Ectodermal cell (in vitro differentiated cells): Measurements from ENCODE around the gene KRTAP1-4.
"Not testable (repeated sequence)": the region's sequence is repeated elsewhere in the genome, so short reads cannot be mapped to it uniquely, and the experiment has no call there.

Experiments
- H3K27ac ChIP-seq: 2 replicates; pipeline ENCODE4 v1.7.0; 2013; ENCODE audit warnings: mild to moderate bottlenecking, low read depth, low read length; ENCODE audit not compliant: insufficient read depth, poor library complexity, severe bottlenecking
- H3K27me3 ChIP-seq: 2 replicates; pipeline ENCODE4 v1.7.0; 2013; ENCODE audit warnings: mild to moderate bottlenecking, low read length; ENCODE audit not compliant: insufficient read depth, control insufficient read depth, poor library complexity, severe bottlenecking
- H3K36me3 ChIP-seq: one replicate; pipeline ENCODE4 v1.7.0; 2013; ENCODE audit warnings: low read length; ENCODE audit not compliant: control insufficient read depth, insufficient read depth
- H3K4me1 ChIP-seq: one replicate; pipeline ENCODE4 v1.7.0; 2013; ENCODE audit warnings: low read length; ENCODE audit not compliant: control insufficient read depth, insufficient read depth
- H3K4me3 ChIP-seq: 2 replicates; pipeline ENCODE4 v1.7.0; 2013; ENCODE audit warnings: low read depth, low read length, control low read depth; ENCODE audit not compliant: insufficient read depth
- H3K9me3 ChIP-seq: 2 replicates; pipeline ENCODE4 v1.7.0; 2013; ENCODE audit warnings: mild to moderate bottlenecking, low read length, moderate library complexity; ENCODE audit not compliant: control insufficient read depth
- WGBS, 2 experiments: methylation state at CpG; one replicate each; pipeline ENCODE4 v1.1.7; 2013; ENCODE audit warnings: missing lambda C conversion rate in 2 of 2; 5-methylcytosine and 5-hydroxymethylcytosine counted together

The KRTAP1-4 gene

DNA sequence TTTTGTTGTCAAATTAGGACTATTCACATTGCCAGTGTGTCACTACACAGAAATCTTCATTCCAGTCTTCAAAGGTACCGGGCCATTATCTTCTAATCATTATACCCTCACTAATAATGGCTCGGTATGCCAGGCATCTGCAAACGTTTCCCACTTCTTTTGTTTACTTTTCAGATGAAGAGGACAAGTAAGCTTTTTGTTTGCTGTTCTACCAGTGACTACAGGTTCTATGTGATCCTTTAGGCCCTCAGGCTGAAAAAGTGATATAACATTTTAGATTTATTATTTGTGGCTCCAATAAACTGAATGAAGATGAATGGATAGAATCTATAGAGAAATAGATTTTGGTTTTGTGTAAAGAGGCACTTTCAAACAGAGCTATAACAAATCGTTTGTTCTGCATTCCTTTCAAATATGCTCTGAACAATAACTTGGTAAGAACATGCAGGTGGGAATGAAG lies 20.7 kb downstream of the KRTAP1-4 start:
- peaks cover 6% of the 10 kb centered on the region for H3K4me1 ChIP-seq
- no peak overlapping the region for H3K4me3 ChIP-seq
- 66 to 72% methylated on average over 4 of the region's 4 CpGs for WGBS, 2 experiments
- H3K9me3 ChIP-seq, result no peaks in the 10 kb centered on the region
- H3K27me3 ChIP-seq, result no peaks in the 10 kb centered on the region
- no peaks in the 10 kb centered on the region for H3K36me3 ChIP-seq
- no peak overlapping the region for H3K27ac ChIP-seq

DNA sequence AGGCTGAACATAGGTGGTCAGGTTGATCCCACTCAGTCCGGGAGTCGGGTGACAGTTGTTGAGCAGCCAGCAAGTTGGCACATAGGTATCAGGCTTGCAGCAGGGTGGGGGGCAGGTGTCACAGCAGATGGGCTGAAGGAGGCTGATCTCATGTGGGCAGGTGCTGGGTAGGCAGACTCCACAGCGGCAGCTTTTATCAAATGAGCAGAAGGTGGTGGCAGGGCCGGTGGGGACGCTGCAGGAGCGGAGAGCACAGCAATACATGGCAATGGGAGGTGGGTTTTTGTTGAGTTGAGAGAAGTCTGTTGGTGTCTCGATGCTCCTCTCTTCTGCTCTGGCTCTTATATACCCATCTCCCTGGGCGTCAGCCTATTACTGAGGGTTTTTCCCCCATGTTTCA lies 21.2 kb downstream of the KRTAP1-4 start, which contains the start of gene KRTAP3-1:
Gene KRTAP3-1, minus strand, starts transcription at position 318 of the 400 bp plus-strand sequence. Its CDS starts 54 bp downstream, at position 264.
- H3K4me3 ChIP-seq, result no peak within 1 kb of the TSS
- 91 to 95% methylated on average over 6 to 7 of the region's 8 CpGs for WGBS, 2 experiments

DNA sequence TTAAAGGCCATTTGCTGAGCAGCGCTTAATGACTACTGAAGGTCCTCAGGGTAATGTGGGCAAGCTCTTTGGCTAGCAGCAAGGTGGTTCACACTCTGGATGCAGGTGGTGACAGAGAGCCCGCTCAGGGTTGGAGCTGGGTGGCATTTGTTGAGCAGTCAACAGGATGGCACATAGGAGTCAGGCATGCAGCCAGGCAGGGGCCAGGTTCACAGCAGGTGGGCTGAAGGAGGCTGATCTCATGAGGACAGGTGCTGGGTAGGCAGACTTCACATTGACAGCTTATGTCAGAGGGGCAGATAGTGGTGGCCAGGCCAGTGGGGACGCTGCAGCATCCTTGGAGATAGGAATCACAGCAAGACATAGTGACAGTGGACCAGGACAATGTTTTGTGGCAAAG lies 25.6 kb downstream of the KRTAP1-4 start:
- WGBS, 2 experiments, result 94 to 98% methylated on average over 3 of the region's 3 CpGs
- no peak overlapping the region for H3K27ac ChIP-seq
- H3K4me3 ChIP-seq, result no peak overlapping the region
- H3K27me3 ChIP-seq, result no peaks in the 10 kb centered on the region
- no peaks in the 10 kb centered on the region for H3K36me3 ChIP-seq
- H3K4me1 ChIP-seq, result peaks cover 6% of the 10 kb centered on the region
- no peaks in the 10 kb centered on the region for H3K9me3 ChIP-seq

More for the DNA sequence above, 21.2 kb downstream of the KRTAP1-4 start, which contains the start of gene KRTAP3-1:
- peaks cover 6% of the 10 kb centered on the region for H3K4me1 ChIP-seq
- H3K27me3 ChIP-seq, result no peaks in the 10 kb centered on the region
- peak within 1 kb of the TSS; percentile 28 for H3K27ac ChIP-seq
- no peaks in the 10 kb centered on the region for H3K9me3 ChIP-seq
- no peaks in the 10 kb centered on the region for H3K36me3 ChIP-seq

DNA sequence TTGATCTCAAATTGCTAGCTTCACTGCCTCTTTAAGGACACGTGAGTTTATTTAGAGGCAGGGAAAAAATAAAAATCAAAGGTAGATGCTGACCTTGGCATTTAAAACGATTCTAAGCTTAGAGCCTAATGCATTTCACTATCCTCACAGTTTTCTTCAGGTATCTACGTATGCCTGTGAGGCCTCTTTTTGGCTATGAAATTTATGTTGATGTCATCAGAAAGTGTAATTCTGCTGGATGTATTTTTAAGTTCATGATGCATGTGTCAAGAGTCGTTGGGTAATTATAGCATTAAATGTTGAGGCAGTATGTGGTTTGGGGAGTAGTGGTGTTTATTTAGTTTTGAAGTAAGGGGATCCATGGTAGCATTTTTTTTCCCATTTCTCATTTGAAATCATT lies 26.1 kb downstream of the KRTAP1-4 start:
- peaks cover 4% of the 10 kb centered on the region for H3K4me1 ChIP-seq
- 88 to 94% methylated on average over 4 of the region's 4 CpGs for WGBS, 2 experiments
- no peaks in the 10 kb centered on the region for H3K36me3 ChIP-seq
- H3K27me3 ChIP-seq, result no peaks in the 10 kb centered on the region
- H3K27ac ChIP-seq, result no peak overlapping the region
- H3K4me3 ChIP-seq, result no peak overlapping the region
- H3K9me3 ChIP-seq, result no peaks in the 10 kb centered on the region

DNA sequence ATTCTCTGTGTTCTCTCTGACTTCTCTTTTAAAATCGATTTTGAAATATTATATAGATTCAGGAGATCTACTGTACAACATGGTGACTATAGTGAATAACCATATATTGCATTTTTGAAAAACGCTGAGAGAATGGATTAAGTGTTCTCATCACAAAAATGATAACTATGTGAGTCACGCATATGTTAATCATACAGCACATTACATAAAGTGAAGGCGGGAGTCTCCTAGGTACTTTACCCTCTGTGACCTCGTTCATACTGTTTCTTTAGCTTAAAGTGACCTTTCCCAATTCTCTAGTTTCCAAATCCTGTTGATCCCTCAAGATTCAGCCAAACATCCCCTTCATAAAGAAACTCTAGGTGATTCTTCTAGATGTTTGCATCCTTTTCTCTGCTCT lies 27.2 kb downstream of the KRTAP1-4 start:
- Histone ChIP-seq H3K27ac (no peak overlapping the region), H3K9me3 (no peaks in the 10 kb centered on the region), H3K4me1 (no peaks in the 10 kb centered on the region), H3K4me3 (no peak overlapping the region), H3K27me3 (no peaks in the 10 kb centered on the region), H3K36me3 (no peaks in the 10 kb centered on the region)
- 81 to 89% methylated on average over 4 to 5 of the region's 5 CpGs for WGBS, 2 experiments

DNA sequence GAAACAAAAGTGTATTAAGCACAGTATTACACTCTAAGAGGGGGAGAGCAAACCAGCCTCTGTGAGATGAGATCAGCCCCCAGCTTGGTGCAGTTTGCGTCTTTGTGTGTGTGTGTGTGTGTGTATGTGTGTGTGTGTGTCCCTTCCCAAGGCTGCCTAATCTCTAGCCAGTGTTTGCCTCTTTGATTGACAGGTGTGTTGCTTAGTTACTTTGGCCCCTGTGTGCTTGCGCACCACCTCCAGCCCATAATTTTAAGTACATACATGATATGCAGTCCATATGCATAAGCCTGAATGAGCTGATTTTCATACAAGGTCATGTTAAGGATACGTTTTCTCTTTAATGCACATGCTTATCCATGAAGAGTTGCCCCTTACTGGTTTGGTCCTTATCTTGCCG lies 28.2 kb downstream of the KRTAP1-4 start:
- H3K9me3 ChIP-seq, result no peaks in the 10 kb centered on the region
- 90 to 99% methylated on average over 4 of the region's 4 CpGs for WGBS, 2 experiments
- no peaks in the 10 kb centered on the region for H3K27me3 ChIP-seq
- H3K4me3 ChIP-seq, result no peak overlapping the region
- no peaks in the 10 kb centered on the region for H3K4me1 ChIP-seq
- H3K27ac ChIP-seq, result no peak overlapping the region
- no peaks in the 10 kb centered on the region for H3K36me3 ChIP-seq

DNA sequence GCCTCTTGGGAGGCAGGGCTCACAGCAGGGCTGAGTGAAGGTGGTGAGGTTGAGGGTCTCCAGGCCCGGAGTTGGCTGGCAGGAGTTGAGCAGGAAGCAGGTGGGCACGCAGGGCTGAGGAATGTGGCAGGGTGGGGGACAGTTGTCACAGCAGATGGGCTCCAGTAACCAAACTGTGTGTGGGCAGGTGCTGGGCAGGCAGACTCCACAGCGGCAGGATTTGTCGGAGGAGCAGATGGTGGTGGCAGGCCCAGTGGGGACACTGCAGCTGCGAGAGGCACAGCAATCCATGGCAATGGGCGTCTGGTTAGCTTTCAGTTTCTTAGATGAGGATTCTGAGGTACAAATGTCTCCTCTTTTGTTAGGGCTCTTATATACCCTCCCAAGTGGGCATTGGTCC lies 30.4 kb downstream of the KRTAP1-4 start, which contains the start of gene KRTAP3-2:
Gene KRTAP3-2, minus strand, starts transcription at position 344 of the 400 bp plus-strand sequence. Its CDS starts 53 bp downstream, at position 291.
- not testable (repeated sequence) for H3K4me1 ChIP-seq, H3K27me3 ChIP-seq, H3K4me3 ChIP-seq, H3K9me3 ChIP-seq, H3K27ac ChIP-seq, H3K36me3 ChIP-seq
- WGBS, 2 experiments, result 94 to 97% methylated on average over 5 to 6 of the region's 6 CpGs

DNA sequence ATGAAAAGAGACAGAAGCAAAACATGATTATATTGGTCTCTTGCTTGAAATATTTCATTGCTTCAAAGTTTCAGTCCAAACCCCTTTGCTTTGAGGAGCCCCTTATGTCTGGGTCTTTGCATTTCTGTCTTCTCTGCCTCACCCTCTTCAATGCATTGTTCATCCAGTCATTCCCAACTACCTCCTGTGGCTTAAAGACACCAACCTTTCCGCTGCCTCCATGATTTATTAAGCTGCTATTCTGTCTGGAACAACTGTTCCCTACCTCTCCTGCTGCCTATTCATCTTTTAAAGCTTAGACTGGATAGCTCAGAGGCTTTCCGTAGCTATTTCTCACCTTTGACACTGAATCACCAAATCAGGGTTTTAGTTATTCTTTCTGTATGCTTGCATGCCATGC lies 32.6 kb downstream of the KRTAP1-4 start:
- H3K9me3 ChIP-seq, result no peaks in the 10 kb centered on the region
- H3K27ac ChIP-seq, result no peak overlapping the region
- no peak overlapping the region for H3K4me3 ChIP-seq
- 82 to 83% methylated on average over 2 of the region's 2 CpGs for WGBS, 2 experiments
- H3K4me1 ChIP-seq, result no peaks in the 10 kb centered on the region
- no peaks in the 10 kb centered on the region for H3K27me3 ChIP-seq
- H3K36me3 ChIP-seq, result no peaks in the 10 kb centered on the region

DNA sequence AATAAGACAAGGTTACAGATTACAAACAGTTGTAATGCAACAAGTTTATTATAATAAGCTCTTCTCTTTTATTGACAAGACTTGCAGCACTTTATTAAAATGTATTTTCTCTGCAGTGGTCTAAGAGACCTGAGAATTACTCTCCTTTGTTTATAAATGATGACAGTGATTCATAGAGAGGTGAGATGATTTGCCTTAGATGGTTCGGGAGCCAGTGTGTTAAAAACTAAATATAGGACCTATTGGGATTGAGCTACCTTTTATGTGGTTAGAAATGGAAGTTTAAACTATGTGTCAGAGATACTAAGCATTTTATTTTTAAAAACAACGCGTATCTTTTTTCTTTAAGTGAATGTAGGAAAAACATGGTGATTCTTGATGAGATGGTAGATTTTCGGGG lies 33.2 kb downstream of the KRTAP1-4 start:
- 94 to 98% methylated on average over 3 of the region's 4 CpGs for WGBS, 2 experiments

DNA sequence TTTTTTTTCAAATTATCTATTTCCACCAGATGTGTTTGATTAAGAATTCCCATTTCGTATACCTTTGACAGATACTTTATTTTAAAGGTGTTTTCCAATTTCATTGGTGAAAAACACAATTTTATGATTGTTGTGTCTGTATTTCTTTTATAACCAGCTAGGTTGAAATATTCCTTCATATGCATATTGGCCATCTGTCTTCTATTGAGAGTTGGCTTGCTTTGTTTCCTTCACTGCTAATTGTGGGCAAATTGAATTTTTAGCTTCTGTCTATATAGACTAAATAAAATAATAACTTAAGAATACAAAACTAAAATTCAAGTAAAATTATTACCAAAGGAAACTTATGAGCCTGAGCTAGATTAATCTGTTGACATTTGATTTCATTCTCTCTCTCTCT lies 34.9 kb downstream of the KRTAP1-4 start:
- WGBS, 2 experiments, result 100% methylated on average over 1 of the region's 1 CpG; no CpG with 5 or more reads in 1 of the 2 experiments
- Histone ChIP-seq H3K4me3 (no peak overlapping the region), H3K9me3 (no peaks in the 10 kb centered on the region), H3K4me1 (no peaks in the 10 kb centered on the region), H3K36me3 (no peaks in the 10 kb centered on the region), H3K27me3 (no peaks in the 10 kb centered on the region), H3K27ac (no peak overlapping the region)

More for the DNA sequence above, 33.2 kb downstream of the KRTAP1-4 start:
- Histone ChIP-seq H3K27ac (no peak overlapping the region), H3K4me1 (no peaks in the 10 kb centered on the region), H3K27me3 (no peaks in the 10 kb centered on the region), H3K9me3 (no peaks in the 10 kb centered on the region), H3K36me3 (no peaks in the 10 kb centered on the region), H3K4me3 (no peak overlapping the region)

DNA sequence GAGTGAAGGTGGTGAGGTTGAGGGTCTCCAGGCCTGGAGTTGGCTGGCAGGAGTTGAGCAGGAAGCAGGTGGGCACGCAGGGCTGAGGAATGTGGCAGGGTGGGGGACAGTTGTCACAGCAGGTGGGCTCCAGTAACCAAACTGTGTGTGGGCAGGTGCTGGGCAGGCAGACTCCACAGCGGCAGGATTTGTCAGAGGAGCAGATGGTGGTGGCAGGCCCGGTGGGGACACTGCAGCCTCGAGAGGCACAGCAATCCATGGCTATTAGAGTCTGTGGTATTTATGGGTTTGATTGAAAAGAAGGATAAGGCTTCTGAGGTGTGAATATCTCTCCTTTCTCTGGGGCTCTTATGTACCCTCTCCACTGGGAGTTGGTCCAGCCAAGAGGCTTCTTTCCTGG lies 36.2 kb downstream of the KRTAP1-4 start, which contains the start of gene KRTAP3-3:
Gene KRTAP3-3, minus strand, starts transcription at position 326 of the 400 bp plus-strand sequence. Its CDS starts 67 bp downstream, at position 259.
- Histone ChIP-seq H3K36me3 (no peaks in the 10 kb centered on the region), H3K4me1 (no peaks in the 10 kb centered on the region), H3K9me3 (no peaks in the 10 kb centered on the region), H3K27me3 (no peaks in the 10 kb centered on the region), H3K27ac (no peak within 1 kb of the TSS), H3K4me3 (no peak within 1 kb of the TSS)
- WGBS, 2 experiments, result 78 to 81% methylated on average over 4 of the region's 4 CpGs
